ENCODE data around the gene BLOC1S5. TPM values are rescaled to one million over a fixed set of nuclear protein-coding genes. Genes with fewer than 3 reads are reported as not detected.

Gene BLOC1S5
- total and polyA plus RNA-seq, 2 of the 8 experiments (the other 6 are each of a cell fraction or from before 2014, with no cell fraction given): 3.4 to 17.2 TPM

DNA sequence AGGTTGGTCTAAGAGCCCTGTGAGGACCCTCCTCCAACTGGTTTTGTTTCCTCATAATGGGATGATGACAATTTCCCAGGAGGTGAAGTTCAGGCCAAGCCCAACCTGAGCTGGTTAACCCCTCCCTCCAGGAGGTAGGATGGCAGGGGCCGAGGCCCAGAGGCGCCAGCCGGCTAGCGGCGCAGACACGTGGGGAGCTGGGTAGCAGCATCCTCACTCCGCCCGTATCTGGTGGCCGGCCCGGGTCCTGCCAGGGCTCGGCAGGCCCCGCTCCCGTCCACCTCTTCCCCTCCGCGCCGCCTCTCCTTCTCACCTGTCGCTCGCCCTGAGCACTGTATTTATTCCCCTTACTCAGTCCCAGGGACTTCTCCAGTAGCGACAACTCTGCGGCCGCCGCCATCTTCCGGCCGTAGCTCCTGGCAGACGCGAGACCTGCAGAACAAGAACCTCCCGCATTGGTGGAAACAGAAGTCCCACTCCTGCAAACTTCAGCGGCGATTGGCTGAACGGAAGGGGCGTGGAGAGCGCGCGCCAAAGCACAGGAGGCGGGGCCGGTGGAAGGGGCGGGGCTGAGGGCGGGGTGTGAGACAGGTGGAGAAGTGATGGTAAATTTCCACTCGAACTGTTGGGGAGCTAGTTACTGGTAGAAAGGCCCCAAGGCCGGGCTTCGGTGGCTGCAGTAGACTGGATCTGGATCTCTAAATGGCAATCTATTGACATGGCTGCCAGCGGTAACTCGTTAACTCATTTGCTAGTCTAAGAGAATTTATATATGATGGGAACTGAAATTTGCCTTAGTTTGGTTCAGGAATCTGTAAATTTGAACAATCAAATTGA is 38.2 kb upstream of the BLOC1S5 start, which contains the start of gene EEF1E1 (continued):
- peak; percentile 64 for TF ChIP-seq GTF2F1 (IDR thresholded peaks at IDR 0.05; ENCODE audit: borderline replicate concordance, low read depth, low read length)
- TF ChIP-seq TAF1 (IDR thresholded peaks at IDR 0.05; ENCODE audit: low read depth, low read length): peak; percentile 94
- peak; percentile 89 for TF ChIP-seq MAX (IDR thresholded peaks at IDR 0.05)
- TF ChIP-seq, protein P1, sequence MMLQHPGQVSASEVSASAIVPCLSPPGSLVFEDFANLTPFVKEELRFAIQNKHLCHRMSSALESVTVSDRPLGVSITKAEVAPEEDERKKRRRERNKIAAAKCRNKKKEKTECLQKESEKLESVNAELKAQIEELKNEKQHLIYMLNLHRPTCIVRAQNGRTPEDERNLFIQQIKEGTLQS (IDR thresholded peaks at IDR 0.05; ENCODE audit: insufficient read depth, low read depth, low read length): no peak
- TF ChIP-seq JUND (IDR thresholded peaks at IDR 0.05; ENCODE audit: low read length): no peak
- TF ChIP-seq BACH1 (IDR thresholded peaks at IDR 0.05; ENCODE audit: low read length): no peak
- TF ChIP-seq KDM5A (IDR thresholded peaks at IDR 0.05; ENCODE audit: low read length): peak; percentile 97
- TF ChIP-seq, protein P2, sequence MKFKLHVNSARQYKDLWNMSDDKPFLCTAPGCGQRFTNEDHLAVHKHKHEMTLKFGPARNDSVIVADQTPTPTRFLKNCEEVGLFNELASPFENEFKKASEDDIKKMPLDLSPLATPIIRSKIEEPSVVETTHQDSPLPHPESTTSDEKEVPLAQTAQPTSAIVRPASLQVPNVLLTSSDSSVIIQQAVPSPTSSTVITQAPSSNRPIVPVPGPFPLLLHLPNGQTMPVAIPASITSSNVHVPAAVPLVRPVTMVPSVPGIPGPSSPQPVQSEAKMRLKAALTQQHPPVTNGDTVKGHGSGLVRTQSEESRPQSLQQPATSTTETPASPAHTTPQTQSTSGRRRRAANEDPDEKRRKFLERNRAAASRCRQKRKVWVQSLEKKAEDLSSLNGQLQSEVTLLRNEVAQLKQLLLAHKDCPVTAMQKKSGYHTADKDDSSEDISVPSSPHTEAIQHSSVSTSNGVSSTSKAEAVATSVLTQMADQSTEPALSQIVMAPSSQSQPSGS (IDR thresholded peaks at IDR 0.05; ENCODE audit: low read length): no peak
- TF ChIP-seq GABPA (IDR thresholded peaks at IDR 0.05; ENCODE audit: borderline replicate concordance, insufficient read depth, low read length): no peak
- TF ChIP-seq CBX8 (IDR thresholded peaks at IDR 0.05; ENCODE audit: borderline replicate concordance, low read depth, low read length): no peak
- no peak for TF ChIP-seq KDM1A (IDR thresholded peaks at IDR 0.05; ENCODE audit: borderline replicate concordance, low read length)
- TF ChIP-seq RFX5 (IDR thresholded peaks at IDR 0.05; ENCODE audit: borderline replicate concordance, low read depth, low read length): no peak
- no peak for TF ChIP-seq TCF12 (IDR thresholded peaks at IDR 0.05; ENCODE audit: low read depth, low read length)
- TF ChIP-seq TAF7 (optimal IDR thresholded peaks at IDR 0.05; ENCODE audit: borderline replicate concordance, low read depth, low read length): peak; percentile 86
- TF ChIP-seq BCL11A (IDR thresholded peaks at IDR 0.05; ENCODE audit: low read depth in 2 of 2, low read length in 2 of 2): no peak
- TF ChIP-seq ASH2L (IDR thresholded peaks at IDR 0.05; ENCODE audit: low read length): peak; percentile 90
- TF ChIP-seq NRF1 (IDR thresholded peaks at IDR 0.05; ENCODE audit: low read depth, low read length): no peak
- no peak for TF ChIP-seq CTBP2 (IDR thresholded peaks at IDR 0.05; ENCODE audit: borderline replicate concordance, insufficient read depth, insufficient read length, low read length)
- no peak for TF ChIP-seq CBX5 (IDR thresholded peaks at IDR 0.05; ENCODE audit: low read depth, low read length)
- TF ChIP-seq POLR2AphosphoS5 (IDR thresholded peaks at IDR 0.05; ENCODE audit: low read depth, low read length): peak; percentile 89
- peak; percentile 75 for TF ChIP-seq CREB1 (IDR thresholded peaks at IDR 0.05)
- TF ChIP-seq RBBP5 (IDR thresholded peaks at IDR 0.05; ENCODE audit: borderline replicate concordance, low read depth, low read length): peak; percentile 50; the same call in 1 of the 2 replicates
